C4-2B (cell line): ENCODE measurements around the gene IFNLR1.

Experiments
- H3K27ac ChIP-seq: fragments of 450-650 bp; 2 replicates; pipeline ENCODE4 v1.5.1; 2017
- CTCF ChIP-seq: fragments of 450-650 bp; conservative IDR thresholded peaks from 2 replicates; pipeline ENCODE4 v1.5.1; 2017; ENCODE audit warnings: mild to moderate bottlenecking
- ZFX ChIP-seq: fragments of 450-650 bp; IDR thresholded peaks from 2 replicates; pipeline ENCODE4 v1.6.1; 2017

Gene IFNLR1

GRCh38 chr1:24120965-24121364 is 66.1 kb downstream of the IFNLR1 start:
- TF ChIP-seq ZFX (no peak), CTCF (no peak)
- peak overlapping the region; percentile 77 for H3K27ac ChIP-seq

- H3K27ac ChIP-seq, result peak overlapping the region; percentile 77
- TF ChIP-seq ZFX (no peak), CTCF (no peak)
Observed at GRCh38 chr1:24119859-24120756, 67.0 kb downstream of the IFNLR1 start.

- H3K27ac ChIP-seq, result peak overlapping the region; percentile 77
- TF ChIP-seq ZFX (no peak), CTCF (no peak)
Observed at GRCh38 chr1:24119489-24119858, 67.6 kb downstream of the IFNLR1 start.

- peak overlapping the region; percentile 77 for H3K27ac ChIP-seq
- TF ChIP-seq ZFX, result no peak
- TF ChIP-seq CTCF, result no peak
Observed at GRCh38 chr1:24118410-24119242, 68.5 kb downstream of the IFNLR1 start.

- H3K27ac ChIP-seq, result no peak overlapping the region; the same call in 1 of the 2 replicates
- TF ChIP-seq CTCF (no peak), ZFX (no peak)
Observed at GRCh38 chr1:24117722-24118409, 69.2 kb downstream of the IFNLR1 start.

- TF ChIP-seq CTCF (no peak), ZFX (no peak)
- H3K27ac ChIP-seq, result no peak overlapping the region
Observed at GRCh38 chr1:24117132-24117531, 70.0 kb downstream of the IFNLR1 start.
